NCI-H2029 treated with DMSO at 0.1 percent for 48 hours (cell line): ENCODE measurements around the gene GFI1.
"Not testable (repeated sequence)": the region's sequence is repeated elsewhere in the genome, so short reads cannot be mapped to it uniquely, and the experiment has no call there.

Source experiments
- DNase-seq: peaks from one replicate; lab custom pipeline; 2025; lab: John Stamatoyannopoulos, UW

GFI1 gene

GRCh38 chr1:92486251-92487077 lies at the start of gene GFI1:
TSS of gene GFI1 (minus strand) at chr1:92486925. CDS start at chr1:92483487, 3,438 bp downstream.
- no peak for DNase-seq

- not testable (repeated sequence) for DNase-seq
Observed at GRCh38 chr1:92532371-92532770, 45.6 kb upstream of the GFI1 start.

- DNase-seq, result not testable (repeated sequence)
Observed at GRCh38 chr1:92531939-92532338, 45.2 kb upstream of the GFI1 start.

DNA sequence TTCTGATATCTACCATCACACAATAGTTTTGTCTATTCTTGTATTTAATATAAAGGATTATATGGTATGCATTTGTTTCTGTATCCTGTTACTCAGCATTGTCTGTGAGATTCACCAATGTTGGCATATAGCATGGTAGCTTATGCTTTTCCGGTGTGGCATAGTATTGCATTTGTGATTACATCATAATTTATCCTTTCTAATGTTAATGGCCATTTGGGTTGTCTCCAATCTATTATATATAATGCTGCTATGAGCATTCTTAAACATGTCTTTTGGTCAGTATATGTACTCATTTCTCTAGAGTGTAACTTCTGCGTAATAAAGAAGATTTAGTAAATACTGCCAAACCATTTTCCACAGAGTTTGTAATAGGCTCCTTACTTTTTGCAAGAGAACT lies 40.9 kb upstream of the GFI1 start:
- no peak for DNase-seq

- not testable (repeated sequence) for DNase-seq
Observed at GRCh38 chr1:92524944-92525590, 38.3 kb upstream of the GFI1 start.

DNA sequence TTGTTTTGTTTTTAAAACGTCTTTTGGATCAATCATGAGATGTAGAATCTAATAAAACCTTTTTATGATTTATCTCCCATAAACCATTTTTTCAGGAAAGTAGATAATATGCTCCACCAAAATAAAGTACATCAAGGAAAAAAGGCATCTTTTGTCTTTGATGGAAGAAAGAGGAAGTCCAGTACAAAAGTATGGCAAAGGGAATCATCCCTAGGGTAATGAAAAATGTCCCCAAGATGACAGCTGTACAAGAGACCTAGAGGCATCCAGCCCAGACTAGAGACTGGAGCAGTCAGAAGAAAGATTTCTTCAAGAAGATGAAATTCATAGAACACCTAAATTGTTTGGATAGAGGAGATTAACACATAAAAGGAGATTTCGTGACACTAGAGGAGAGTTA lies 32.3 kb upstream of the GFI1 start:
- no peak for DNase-seq

DNA sequence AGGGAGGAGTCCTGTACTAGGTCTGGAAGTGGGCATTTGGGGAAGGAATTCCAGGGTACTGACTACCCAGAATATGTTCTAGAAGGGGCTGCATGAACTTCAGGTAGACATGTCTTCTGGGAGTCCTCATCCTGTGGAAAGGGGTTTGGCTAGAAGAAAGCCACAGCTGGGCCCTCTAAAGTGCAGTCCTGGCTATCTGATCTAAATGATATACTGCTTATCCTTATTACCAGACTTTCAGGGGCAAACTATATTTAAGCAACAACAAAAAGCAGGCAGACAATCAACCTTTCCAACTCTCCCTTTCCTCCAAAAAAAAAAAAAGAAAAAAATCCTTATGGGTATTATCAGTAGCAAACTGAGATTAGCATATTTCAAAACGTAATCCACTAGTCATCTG lies 29.8 kb upstream of the GFI1 start:
- DNase-seq, result no peak

DNA sequence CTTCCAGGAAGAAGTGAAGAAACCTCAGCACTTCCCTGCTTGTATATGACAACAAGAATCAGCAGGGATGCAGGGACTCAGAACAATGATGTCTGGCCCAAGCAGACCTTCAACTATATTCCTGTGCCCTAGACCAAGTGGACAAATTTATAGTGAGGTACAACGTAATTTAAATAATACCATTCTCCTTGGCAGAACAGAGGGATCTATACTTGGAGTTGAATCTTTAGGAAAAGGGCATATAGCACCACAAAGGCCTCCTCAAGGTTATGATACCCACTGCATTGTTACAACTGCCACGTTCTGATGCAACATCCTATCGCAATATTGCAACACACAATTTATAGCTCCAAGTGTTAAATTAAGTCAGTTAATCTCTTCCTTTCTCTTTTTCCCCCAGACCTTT lies 29.1 kb upstream of the GFI1 start:
- DNase-seq, result no peak

DNA sequence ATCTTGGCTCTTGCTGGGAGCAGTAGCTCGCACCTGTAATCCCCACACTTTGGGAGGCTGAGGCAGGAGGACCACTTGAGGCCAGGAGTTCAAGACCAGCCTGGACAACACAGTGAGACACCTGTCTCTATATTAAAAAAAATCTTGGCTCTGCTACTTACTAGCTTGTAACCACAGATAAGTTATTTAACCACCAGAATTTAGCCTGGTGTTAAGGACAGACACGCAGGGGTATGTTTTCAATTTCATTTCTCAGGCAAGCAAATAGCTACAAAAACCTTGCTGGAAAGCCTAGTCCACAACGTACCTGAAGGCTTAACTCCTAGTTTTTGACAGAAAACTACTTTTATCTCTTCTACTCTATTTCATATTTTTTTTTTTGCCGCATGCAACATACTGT lies 24.8 kb upstream of the GFI1 start:
- no peak for DNase-seq

DNA sequence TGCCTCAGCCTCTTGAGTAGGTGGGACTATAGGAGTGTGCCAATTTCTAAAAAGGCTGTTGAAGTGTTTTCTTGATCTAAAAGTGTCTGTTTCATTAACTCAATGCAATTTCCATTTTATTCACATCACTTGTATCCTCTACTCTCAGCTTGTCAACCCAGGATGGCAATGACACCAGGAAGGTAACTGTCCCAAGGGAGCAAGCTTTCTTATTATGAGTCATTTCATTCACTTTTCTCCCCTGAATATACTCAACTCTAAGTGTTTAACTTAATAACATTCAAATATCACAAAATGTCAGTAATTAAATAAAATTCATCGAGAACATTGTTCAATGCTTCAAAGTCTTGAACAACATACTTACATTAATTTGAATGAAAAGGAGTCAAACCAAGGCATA lies 22.9 kb upstream of the GFI1 start:
- DNase-seq, result no peak

GRCh38 chr1:92505015-92505692 lies 18.4 kb upstream of the GFI1 start:
- DNase-seq, result no peak

GRCh38 chr1:92504291-92505014 lies 17.7 kb upstream of the GFI1 start:
- DNase-seq, result no peak

DNA sequence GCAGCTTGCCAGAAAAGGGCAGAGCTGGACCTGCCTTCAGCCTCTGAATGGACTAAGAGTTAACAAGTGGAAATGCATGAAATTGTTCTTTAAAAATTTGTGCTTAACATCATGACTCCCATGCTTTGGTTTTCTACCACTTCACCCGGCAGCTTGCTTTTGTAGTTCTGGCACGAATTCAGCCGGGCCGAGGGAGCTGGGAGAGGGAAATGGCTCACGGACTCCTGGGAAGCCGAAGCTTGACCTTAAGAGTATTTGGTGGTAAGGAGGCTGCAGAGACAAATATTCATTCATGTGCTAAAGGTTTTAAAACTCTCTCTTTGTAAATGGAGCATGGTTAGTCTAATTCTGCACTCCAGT lies 17.2 kb upstream of the GFI1 start:
- no peak for DNase-seq

- no peak for DNase-seq
Observed at GRCh38 chr1:92503043-92503925, 16.6 kb upstream of the GFI1 start.

DNA sequence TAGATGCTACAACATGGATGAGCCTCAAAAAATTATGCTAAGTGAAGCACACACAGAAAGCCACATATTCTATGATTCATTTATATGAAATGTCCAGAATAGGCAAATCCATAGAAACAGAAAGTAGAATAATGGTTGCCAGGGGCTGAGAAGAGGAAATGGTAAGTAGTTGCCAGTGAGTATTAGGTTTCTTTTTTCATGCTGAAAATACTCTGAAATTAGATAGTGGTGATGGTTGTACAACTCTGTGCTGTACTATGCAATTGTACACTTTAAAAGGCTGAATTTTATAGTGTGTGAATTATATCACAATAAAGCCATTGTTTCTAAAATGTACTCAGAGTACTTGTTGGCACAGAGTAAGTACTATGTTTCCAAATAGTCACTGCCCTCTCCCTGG lies 15.5 kb upstream of the GFI1 start:
- no peak for DNase-seq

GRCh38 chr1:92500552-92500951 lies 13.8 kb upstream of the GFI1 start:
- DNase-seq, result no peak

- no peak for DNase-seq
Observed at GRCh38 chr1:92495392-92496063, 8.8 kb upstream of the GFI1 start.

DNA sequence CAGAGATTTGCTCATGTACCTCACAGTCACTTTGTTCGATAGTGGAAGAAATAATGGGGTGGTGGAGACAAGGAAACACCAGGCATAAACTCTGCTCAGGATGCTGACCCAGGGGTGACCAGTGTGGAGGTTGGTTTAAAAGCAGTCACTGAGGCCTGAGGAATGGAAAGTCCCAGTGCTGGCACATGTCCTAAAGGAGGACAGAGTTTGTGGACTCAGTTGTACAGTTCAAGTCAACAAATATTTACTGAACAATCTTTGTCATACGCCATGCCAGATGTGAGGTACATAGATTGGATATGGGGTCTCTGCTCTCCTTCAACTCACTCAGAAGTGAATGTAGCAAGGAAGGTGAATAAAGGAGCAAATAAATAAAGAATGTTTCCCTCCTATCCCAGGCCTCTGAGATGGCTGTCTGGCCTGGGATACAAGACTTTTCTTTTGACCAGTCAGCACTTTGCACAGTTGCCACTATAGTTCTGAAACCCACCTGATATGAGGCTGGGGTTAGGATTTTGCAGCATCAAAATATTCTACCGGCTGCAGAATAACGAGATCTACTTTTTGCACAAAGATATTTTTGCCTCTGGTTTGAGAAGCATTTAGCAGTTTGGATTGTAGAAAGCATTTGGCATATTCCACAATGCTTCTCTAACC lies 7.9 kb upstream of the GFI1 start:
- no peak for DNase-seq

DNA sequence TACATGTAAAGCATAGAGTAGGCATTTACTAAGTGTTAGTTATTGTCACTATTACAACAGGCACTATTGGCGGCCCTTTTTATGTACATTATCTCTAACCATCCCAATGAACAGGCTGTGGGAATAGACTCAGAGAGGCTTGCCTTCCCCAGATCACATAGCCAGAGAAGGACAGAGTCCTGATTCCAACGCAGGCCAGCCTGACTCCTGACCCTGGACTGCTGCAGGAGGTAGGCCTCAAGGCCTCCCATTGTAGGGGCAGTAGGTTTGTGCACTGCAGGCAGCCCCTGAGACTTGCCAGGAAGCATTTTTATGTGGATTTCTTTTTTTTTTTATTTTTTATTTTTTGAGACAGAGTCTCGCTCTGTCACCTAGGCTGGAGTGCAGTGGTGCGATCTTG lies 6.4 kb upstream of the GFI1 start:
- DNase-seq, result no peak

GRCh38 chr1:92488832-92489231 lies 2.1 kb upstream of the GFI1 start:
- no peak for DNase-seq
